ENCODE measurements around the gene IMMP2L. TPM values are rescaled to one million over a fixed set of nuclear protein-coding genes. Genes with fewer than 3 reads are reported as not detected.

Gene IMMP2L
- total RNA-seq, 2 experiments from 2014 or later: 15.8 to 25.8 TPM

- ATAC-seq (no peak), DNase-seq (no peak)
- intact Hi-C loops (cut with DNase I, micrococcal nuclease): no loop called here
- Mint-ChIP-seq H3K4me3 (no peak overlapping the region), H3K27ac (no peak overlapping the region), H3K27me3 (no peaks in the 10 kb centered on the region), H3K36me3 (ENCODE audit: low read depth) (no peaks in the 10 kb centered on the region), H3K4me1 (peaks cover 11% of the 10 kb centered on the region), H3K9me3 (ENCODE audit: low read depth) (no peaks in the 10 kb centered on the region)
- CTCF ChIA-PET: interaction anchor here (0.7 kb wide), 1 partner anchor 727 kb away, joined by 3 read pairs; no protein-coding TSS in a partner anchor
- POLR2A ChIA-PET: no interaction called here
Observed at GRCh38 chr7:110839866-110840265, 722.4 kb downstream of the IMMP2L start.

GRCh38 chr7:110835849-110836248 is 726.4 kb downstream of the IMMP2L start:
- H3K9me3 Mint-ChIP-seq (ENCODE audit: low read depth): no peaks in the 10 kb centered on the region
- H3K4me1 Mint-ChIP-seq: peaks cover 17% of the 10 kb centered on the region
- H3K27ac Mint-ChIP-seq: no peak overlapping the region
- no peaks in the 10 kb centered on the region for H3K36me3 Mint-ChIP-seq (ENCODE audit: low read depth)
- intact Hi-C loops (cut with DNase I, micrococcal nuclease): no loop called here
- H3K4me3 Mint-ChIP-seq: no peak overlapping the region
- DNase-seq (no peak), ATAC-seq (no peak)
- ChIA-PET CTCF (no interaction called here), POLR2A (no interaction called here)
- no peaks in the 10 kb centered on the region for H3K27me3 Mint-ChIP-seq

- no peaks in the 10 kb centered on the region for H3K36me3 Mint-ChIP-seq (ENCODE audit: low read depth)
- no peak overlapping the region for H3K4me3 Mint-ChIP-seq
- POLR2A ChIA-PET: no interaction called here
- H3K27me3 Mint-ChIP-seq: no peaks in the 10 kb centered on the region
- peaks cover 17% of the 10 kb centered on the region for H3K4me1 Mint-ChIP-seq
- ATAC-seq (no peak), DNase-seq (no peak)
- H3K9me3 Mint-ChIP-seq (ENCODE audit: low read depth): no peaks in the 10 kb centered on the region
- CTCF ChIA-PET: no interaction called here
- no peak overlapping the region for H3K27ac Mint-ChIP-seq
- intact Hi-C loops (cut with DNase I, micrococcal nuclease): no loop called here
Observed at GRCh38 chr7:110835218-110835617, 727.1 kb downstream of the IMMP2L start.

GRCh38 chr7:110831419-110831818 is 730.9 kb downstream of the IMMP2L start:
- Mint-ChIP-seq H3K9me3 (ENCODE audit: low read depth) (no peaks in the 10 kb centered on the region), H3K4me1 (peaks cover 17% of the 10 kb centered on the region), H3K4me3 (no peak overlapping the region), H3K27ac (no peak overlapping the region), H3K27me3 (no peaks in the 10 kb centered on the region), H3K36me3 (ENCODE audit: low read depth) (no peaks in the 10 kb centered on the region)
- ChIA-PET CTCF (no interaction called here), POLR2A (no interaction called here)
- DNase-seq: no peak
- ATAC-seq: no peak
- intact Hi-C loops (cut with DNase I, micrococcal nuclease): no loop called here

GRCh38 chr7:110830778-110831177 is 731.5 kb downstream of the IMMP2L start:
- POLR2A ChIA-PET: interaction anchor here (0.5 kb wide), 1 partner anchor 69 kb away, joined by 5 read pairs; no protein-coding TSS in a partner anchor

GRCh38 chr7:110827936-110828335 is 734.4 kb downstream of the IMMP2L start:
- intact Hi-C loops (cut with DNase I, micrococcal nuclease): no loop called here
- Mint-ChIP-seq H3K36me3 (ENCODE audit: low read depth) (peaks cover 6% of the 10 kb centered on the region), H3K27me3 (no peaks in the 10 kb centered on the region), H3K4me1 (no peaks in the 10 kb centered on the region), H3K9me3 (ENCODE audit: low read depth) (no peaks in the 10 kb centered on the region), H3K4me3 (no peak overlapping the region), H3K27ac (no peak overlapping the region)
- CTCF ChIA-PET: no interaction called here
- POLR2A ChIA-PET: no interaction called here
- no peak for ATAC-seq
- DNase-seq: no peak

More at GRCh38 chr7:110830778-110831177, 731.5 kb downstream of the IMMP2L start:
- Mint-ChIP-seq H3K27me3 (no peaks in the 10 kb centered on the region), H3K9me3 (ENCODE audit: low read depth) (no peaks in the 10 kb centered on the region), H3K36me3 (ENCODE audit: low read depth) (peaks cover 2% of the 10 kb centered on the region), H3K4me1 (peaks cover 15% of the 10 kb centered on the region), H3K27ac (no peak overlapping the region), H3K4me3 (no peak overlapping the region)
- no peak for DNase-seq
- ATAC-seq: no peak
- intact Hi-C loops (cut with DNase I, micrococcal nuclease): no loop called here
- CTCF ChIA-PET: interaction anchor here (0.8 kb wide), 1 partner anchor 40 kb away, joined by 3 read pairs; no protein-coding TSS in a partner anchor

- DNase-seq (no peak), ATAC-seq (no peak)
- H3K9me3 Mint-ChIP-seq (ENCODE audit: low read depth): no peaks in the 10 kb centered on the region
- POLR2A ChIA-PET: no interaction called here
- CTCF ChIA-PET: no interaction called here
- no peak overlapping the region for H3K27ac Mint-ChIP-seq
- H3K4me3 Mint-ChIP-seq: no peak overlapping the region
- H3K4me1 Mint-ChIP-seq: no peaks in the 10 kb centered on the region
- no peaks in the 10 kb centered on the region for H3K27me3 Mint-ChIP-seq
- H3K36me3 Mint-ChIP-seq (ENCODE audit: low read depth): peaks cover 6% of the 10 kb centered on the region
- intact Hi-C loops (cut with DNase I, micrococcal nuclease): no loop called here
Observed at GRCh38 chr7:110827287-110827855, 734.9 kb downstream of the IMMP2L start.

- Mint-ChIP-seq H3K36me3 (ENCODE audit: low read depth) (peaks cover under 1% of the 10 kb centered on the region), H3K27me3 (no peaks in the 10 kb centered on the region), H3K4me1 (no peaks in the 10 kb centered on the region), H3K9me3 (ENCODE audit: low read depth) (peaks cover under 1% of the 10 kb centered on the region), H3K4me3 (no peak overlapping the region), H3K27ac (no peak overlapping the region)
- ChIA-PET CTCF (no interaction called here), POLR2A (no interaction called here)
- intact Hi-C loops (cut with DNase I, micrococcal nuclease): no loop called here
- DNase-seq: no peak
- ATAC-seq: no peak
Observed at GRCh38 chr7:110813986-110814385, 748.3 kb downstream of the IMMP2L start.

GRCh38 chr7:110809832-110810231 is 752.5 kb downstream of the IMMP2L start:
- ATAC-seq: no peak
- CTCF ChIA-PET: interaction anchor here (0.6 kb wide), 1 partner anchor 269 kb away, joined by 3 read pairs; no protein-coding TSS in a partner anchor

GRCh38 chr7:110808361-110808760 is 753.9 kb downstream of the IMMP2L start:
- no peak overlapping the region for H3K27ac Mint-ChIP-seq
- intact Hi-C loops (cut with DNase I, micrococcal nuclease): no loop called here
- ChIA-PET CTCF (interaction anchor here (1.5 kb wide), 1 partner anchor 290 kb away, joined by 4 read pairs; no protein-coding TSS in a partner anchor), POLR2A (no interaction called here)
- no peaks in the 10 kb centered on the region for H3K4me1 Mint-ChIP-seq
- no peak for ATAC-seq
- no peaks in the 10 kb centered on the region for H3K9me3 Mint-ChIP-seq (ENCODE audit: low read depth)
- no peak for DNase-seq
- no peaks in the 10 kb centered on the region for H3K27me3 Mint-ChIP-seq
- no peaks in the 10 kb centered on the region for H3K36me3 Mint-ChIP-seq (ENCODE audit: low read depth)
- no peak overlapping the region for H3K4me3 Mint-ChIP-seq

More at GRCh38 chr7:110809832-110810231, 752.5 kb downstream of the IMMP2L start:
- H3K36me3 Mint-ChIP-seq (ENCODE audit: low read depth): no peaks in the 10 kb centered on the region
- H3K4me3 Mint-ChIP-seq: no peak overlapping the region
- H3K4me1 Mint-ChIP-seq: no peaks in the 10 kb centered on the region
- no peaks in the 10 kb centered on the region for H3K9me3 Mint-ChIP-seq (ENCODE audit: low read depth)
- DNase-seq: no peak
- intact Hi-C loops (cut with DNase I, micrococcal nuclease): no loop called here
- no peak overlapping the region for H3K27ac Mint-ChIP-seq
- no peaks in the 10 kb centered on the region for H3K27me3 Mint-ChIP-seq
- POLR2A ChIA-PET: no interaction called here

- ChIA-PET CTCF (interaction anchor here (0.7 kb wide), 1 partner anchor 296 kb away, joined by 3 read pairs; no protein-coding TSS in a partner anchor), POLR2A (no interaction called here)
- H3K27ac Mint-ChIP-seq: no peak overlapping the region
- no peaks in the 10 kb centered on the region for H3K36me3 Mint-ChIP-seq (ENCODE audit: low read depth)
- DNase-seq: no peak
- ATAC-seq: no peak
- H3K4me1 Mint-ChIP-seq: peaks cover 7% of the 10 kb centered on the region
- H3K27me3 Mint-ChIP-seq: no peaks in the 10 kb centered on the region
- intact Hi-C loops (cut with DNase I, micrococcal nuclease): no loop called here
- no peak overlapping the region for H3K4me3 Mint-ChIP-seq
- H3K9me3 Mint-ChIP-seq (ENCODE audit: low read depth): peaks cover 1% of the 10 kb centered on the region
Observed at GRCh38 chr7:110804501-110804900, 757.8 kb downstream of the IMMP2L start.

- H3K4me3 Mint-ChIP-seq: no peak overlapping the region
- H3K9me3 Mint-ChIP-seq (ENCODE audit: low read depth): peaks cover 1% of the 10 kb centered on the region
- POLR2A ChIA-PET: no interaction called here
- peaks cover 7% of the 10 kb centered on the region for H3K4me1 Mint-ChIP-seq
- no peak overlapping the region for H3K27ac Mint-ChIP-seq
- no peaks in the 10 kb centered on the region for H3K36me3 Mint-ChIP-seq (ENCODE audit: low read depth)
- DNase-seq: no peak
- no peaks in the 10 kb centered on the region for H3K27me3 Mint-ChIP-seq
- intact Hi-C loops (cut with DNase I, micrococcal nuclease): no loop called here
- CTCF ChIA-PET: interaction anchor here (0.5 kb wide), 1 partner anchor 88 kb away, joined by 3 read pairs; no protein-coding TSS in a partner anchor
- ATAC-seq: no peak
Observed at GRCh38 chr7:110803602-110804143, 758.6 kb downstream of the IMMP2L start.
